ENCODE measurements around the gene CES3.
A peak's percentile ranks its signal among the peaks of the same experiment; 100 is the strongest.

CES3 gene, protein sequence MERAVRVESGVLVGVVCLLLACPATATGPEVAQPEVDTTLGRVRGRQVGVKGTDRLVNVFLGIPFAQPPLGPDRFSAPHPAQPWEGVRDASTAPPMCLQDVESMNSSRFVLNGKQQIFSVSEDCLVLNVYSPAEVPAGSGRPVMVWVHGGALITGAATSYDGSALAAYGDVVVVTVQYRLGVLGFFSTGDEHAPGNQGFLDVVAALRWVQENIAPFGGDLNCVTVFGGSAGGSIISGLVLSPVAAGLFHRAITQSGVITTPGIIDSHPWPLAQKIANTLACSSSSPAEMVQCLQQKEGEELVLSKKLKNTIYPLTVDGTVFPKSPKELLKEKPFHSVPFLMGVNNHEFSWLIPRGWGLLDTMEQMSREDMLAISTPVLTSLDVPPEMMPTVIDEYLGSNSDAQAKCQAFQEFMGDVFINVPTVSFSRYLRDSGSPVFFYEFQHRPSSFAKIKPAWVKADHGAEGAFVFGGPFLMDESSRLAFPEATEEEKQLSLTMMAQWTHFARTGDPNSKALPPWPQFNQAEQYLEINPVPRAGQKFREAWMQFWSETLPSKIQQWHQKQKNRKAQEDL

DNA sequence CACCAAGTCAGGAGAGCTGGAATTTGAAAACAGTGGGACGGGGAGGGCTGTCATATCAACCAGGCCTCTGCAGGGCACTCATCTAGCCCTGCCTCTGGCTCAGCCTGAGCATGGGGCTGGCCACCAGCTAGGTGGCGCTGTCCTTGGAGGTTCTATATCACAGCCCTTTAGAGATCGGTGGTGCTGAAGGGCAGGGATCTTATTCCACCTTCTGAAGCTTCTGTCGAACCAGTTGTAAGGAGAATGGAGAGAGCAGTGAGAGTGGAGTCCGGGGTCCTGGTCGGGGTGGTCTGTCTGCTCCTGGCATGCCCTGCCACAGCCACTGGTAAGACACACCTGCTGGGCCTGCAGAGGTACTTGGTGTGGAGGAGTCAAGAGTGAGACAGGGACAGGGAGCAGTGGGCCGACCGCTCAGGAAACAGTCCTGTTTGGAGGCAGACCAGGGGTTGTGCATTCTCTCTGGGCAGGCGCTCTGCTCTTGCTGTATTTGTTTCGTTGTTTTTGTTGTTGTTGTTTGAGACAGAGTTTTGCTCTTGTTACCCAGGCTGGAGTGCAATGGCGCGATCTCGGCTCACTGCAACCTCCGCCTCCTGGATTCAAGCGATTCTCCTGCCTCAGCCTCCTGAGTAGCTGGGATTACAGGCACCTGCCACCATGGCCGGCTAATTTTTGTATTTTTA, at the start of gene CES3:
Gene CES3, plus strand, starts transcription at position 202 of the 680 bp plus-strand sequence. Its CDS starts 42 bp downstream, at position 244.
- DNase-seq (ENCODE audit: low read depth) = peak; percentile 31

DNA sequence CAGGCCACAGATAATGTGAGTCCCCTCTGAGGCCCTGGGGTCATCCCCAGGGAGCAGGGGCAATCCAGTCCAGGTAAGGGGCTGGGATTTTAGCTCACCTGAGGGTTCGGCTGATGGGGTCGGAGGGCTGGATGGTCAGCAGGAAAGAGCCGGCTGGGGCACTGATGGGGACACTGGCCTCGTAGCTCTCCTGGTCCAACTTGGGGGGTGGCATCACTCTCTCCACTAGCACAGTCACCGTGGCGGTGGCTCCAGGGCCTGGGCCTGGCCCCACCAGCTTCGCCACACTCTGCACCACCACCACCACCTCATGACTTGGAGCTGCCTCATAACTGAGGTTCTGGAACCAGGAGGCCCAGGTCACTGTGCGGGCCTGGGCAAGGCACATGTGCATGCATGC, 49.3 kb upstream of the CES3 start:
- DNase-seq (ENCODE audit: low read depth) = no peak

DNA sequence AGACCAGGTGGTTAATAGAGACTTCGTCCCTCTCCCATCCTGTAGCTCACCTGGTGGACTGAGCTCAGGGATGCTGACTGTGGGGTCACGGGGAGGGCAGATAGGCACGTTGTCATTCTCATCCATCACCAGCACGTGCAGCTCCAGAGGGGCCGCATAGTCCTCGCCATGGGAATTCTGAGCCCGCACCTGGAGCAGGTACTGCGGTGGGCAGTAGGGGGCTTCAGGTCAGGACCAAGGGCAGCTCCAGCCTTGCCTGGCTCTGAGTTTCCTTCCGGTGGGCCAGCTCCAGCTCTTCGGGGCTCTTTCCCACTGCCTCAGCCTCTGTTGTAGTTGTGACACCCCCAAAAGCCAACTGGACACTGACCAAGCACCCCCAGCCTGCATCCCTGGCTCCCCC, 48.0 kb upstream of the CES3 start:
- no peak for DNase-seq (ENCODE audit: low read depth)

DNA sequence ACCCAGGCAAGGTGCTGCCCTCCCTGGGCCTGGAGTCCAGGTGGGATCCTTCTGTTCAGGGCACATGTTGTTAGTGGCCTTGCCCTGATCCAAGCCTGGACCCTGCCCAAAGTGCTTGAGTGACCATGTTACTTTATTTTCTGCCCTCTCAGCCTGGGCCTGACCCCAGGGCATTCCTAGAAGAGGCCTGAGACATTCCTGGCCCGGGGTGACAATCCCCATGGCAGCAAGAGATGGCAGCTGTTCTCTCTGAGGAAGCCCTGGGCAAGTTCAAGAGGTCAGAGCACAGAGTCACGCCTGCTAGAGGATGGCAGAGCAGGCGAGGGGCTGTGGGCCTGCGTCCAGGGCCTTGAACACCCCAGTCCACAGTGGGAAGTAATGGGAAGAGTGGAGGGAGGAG, 47.4 kb upstream of the CES3 start:
- no peak for DNase-seq (ENCODE audit: low read depth)

DNA sequence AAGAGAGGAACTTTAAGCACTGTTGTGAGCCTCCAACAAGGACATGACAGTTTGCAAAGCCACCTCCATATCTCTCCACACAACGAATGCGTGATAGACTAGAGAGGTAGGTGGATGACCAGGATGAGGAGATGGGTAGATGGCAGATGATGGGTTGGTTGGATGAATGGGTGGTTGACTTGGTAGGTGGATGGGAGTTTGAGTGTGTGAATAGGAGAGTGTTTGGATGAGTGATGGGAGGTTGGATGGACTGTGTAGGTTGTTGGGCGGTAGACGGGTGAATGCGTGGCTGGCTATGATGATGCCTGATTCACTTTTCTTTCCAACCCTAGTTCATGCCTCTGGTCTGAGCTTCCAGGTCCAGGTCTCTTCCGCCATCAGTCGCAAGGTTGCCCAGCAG, 46.5 kb upstream of the CES3 start:
- DNase-seq (ENCODE audit: low read depth) = no peak

DNA sequence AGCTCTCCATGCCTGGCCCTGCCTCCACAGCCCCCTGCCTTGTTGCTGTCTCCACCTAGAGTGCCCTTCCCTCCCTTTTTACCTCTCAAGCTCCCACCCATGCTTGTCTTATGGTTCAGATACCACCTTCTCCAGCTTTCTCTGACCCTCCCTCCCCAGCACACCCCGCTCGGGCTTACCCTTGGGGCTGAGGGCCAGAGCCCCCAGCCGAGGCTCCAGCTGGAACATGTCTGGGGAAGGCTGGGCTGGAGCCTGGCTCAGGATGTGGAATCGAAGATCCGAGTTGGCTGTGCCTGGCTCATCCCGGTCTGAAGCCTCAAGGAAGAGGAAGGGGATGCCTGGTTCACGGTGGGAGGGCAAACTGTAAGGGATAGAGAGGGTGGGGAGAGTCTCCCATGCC, 46.0 kb upstream of the CES3 start:
- DNase-seq (ENCODE audit: low read depth) = no peak

DNA sequence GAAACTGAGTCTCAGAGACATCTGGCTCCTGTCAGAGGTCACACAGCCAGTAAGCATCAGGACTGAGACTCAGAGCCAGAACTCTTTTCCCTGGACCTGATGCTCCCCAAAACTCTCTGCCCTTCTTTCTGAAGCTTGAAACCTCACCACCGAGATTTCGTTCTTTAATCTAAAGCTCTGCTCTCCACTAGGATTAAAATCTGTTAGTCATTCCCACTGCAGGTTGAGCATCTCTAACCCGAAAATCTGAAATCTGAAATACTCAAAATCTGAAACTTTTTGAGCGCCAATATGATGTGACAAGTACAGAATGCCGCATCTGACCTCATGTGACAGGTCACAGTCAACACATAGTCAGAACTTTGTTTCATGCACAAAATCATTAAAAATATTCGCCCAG, 44.5 kb upstream of the CES3 start:
- DNase-seq (ENCODE audit: low read depth) = no peak

DNA sequence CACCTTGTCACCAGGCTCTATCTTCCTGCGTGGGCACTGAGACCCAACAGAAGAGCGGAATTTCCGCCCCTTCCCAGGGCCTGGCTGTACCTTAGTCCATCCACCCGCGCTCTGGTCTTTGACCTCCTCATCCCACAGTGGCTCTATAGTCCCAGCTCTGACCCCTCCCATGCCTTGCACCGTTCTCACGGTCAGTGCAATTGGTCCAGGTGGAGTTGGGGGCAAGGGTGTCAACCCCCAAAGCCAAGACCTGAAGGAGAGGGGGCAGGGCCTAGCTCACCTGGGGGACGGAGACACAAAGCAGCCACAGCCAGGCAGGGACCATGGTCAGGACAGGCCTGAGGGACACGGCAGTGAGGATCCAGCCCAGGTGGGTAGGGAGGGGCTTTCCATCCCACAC, 43.3 kb upstream of the CES3 start:
- no peak for DNase-seq (ENCODE audit: low read depth)

DNA sequence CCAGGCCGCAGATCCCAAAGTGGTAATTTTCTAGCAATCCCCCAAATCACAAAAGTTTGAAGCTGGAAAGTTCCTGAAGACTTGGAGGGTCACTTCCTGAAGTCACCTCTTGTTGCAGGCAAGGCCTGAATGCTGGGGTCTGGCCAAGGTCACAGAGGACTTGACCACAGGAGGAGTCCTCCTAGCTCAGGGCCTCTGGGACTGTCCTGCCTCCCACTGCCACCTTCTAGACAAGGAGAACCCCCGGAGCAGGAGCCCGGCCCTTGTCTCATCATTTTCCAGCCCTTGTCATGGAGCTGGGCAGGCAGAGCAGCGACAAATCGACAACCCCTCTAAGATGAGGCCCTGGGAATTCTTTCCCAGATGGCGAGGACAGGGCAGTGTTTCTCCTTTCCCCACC, 42.7 kb upstream of the CES3 start:
- no peak for DNase-seq (ENCODE audit: low read depth)

DNA sequence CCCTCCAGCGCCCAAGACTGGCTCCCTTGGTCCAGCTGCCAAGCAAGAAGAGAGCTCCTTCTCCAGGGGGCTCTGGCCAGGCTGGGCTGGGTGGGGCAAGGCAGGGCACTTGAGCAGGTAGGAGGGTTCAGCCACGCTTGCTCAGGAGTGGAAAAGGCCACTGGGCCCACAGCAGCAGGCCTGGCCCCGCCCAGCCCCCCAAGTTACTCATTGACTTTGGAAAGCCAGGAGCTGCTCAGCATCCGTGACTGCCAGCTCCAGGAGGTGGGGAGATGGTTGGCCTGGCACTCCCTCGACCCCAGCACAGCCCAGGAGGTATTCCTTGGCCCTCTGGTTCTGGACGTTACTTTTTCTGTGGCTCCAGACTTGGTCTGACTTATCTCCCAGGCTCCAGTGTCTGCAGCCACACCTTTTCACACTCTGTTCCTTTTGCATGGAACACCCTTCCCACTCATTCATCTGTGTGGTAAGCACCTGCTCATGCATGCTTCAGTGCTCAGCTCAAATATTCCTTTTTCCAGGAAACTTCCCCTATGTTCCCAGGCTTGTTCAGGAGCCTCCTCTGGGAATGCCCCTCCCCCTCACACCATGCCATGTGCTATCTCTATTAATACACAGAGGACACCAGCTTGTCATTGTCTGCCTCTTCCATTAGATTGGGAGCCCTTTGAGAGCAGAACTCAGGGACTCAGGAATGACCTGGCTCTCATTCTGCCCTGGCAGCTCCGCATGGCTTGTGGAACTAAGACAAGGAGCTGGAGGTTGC, 42.1 kb upstream of the CES3 start, which contains the start of gene CDH16:
Gene CDH16, minus strand, starts transcription at position 83 of the 766 bp plus-strand sequence. CDS start 820 bp downstream, outside the sequence.
- no peak for DNase-seq (ENCODE audit: low read depth)

DNA sequence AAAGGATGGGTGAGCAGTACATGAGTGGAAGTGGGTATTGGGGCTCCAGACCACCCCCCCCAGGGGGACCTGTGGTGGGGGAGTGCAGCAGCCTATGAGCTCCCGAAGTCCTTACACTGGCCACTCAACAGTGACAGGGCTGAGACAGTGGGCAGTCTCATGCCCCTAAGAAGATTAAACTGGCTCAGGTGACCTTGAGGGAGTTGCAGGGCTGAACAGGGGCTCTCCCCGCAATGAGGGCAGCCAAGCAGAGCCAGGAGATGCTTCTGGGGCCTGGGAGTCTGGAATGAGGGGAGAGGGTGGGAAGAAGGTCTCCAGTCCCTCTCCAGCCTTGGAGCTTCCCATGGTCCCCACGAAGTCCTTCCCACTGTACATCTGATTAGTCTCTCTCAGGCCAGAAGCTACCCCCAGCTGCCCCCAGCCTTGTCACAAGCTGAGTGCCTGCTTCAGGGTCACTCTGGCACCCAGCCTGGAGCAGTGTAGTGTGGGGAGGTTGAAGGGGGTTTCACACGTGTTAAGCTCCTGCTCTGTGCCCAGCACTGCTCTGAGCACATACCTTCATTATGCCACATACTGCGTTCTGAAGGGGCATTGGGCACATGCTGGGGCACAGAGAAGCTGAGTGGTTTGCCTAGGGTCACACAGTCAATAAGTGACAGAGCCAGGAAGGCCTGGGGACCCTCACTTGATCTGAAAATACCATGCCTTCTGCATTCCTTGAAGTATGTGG, 41.3 kb upstream of the CES3 start:
- DNase-seq (ENCODE audit: low read depth) = no peak

DNA sequence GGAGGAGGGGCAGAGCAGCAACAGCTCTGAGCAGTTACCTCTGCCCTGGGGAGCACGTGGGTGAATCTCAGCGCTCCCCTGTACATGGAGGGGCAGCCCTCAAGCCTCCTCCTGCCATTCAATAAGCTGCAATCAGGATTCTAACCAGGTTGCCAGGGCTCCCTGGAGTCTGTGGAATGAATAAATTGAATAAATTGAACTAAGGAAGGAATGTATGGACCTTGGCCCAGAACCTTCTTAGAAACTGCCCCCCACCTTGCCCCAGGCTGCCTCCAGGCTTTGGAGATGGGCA, 40.8 kb upstream of the CES3 start:
- no peak for DNase-seq (ENCODE audit: low read depth)

DNA sequence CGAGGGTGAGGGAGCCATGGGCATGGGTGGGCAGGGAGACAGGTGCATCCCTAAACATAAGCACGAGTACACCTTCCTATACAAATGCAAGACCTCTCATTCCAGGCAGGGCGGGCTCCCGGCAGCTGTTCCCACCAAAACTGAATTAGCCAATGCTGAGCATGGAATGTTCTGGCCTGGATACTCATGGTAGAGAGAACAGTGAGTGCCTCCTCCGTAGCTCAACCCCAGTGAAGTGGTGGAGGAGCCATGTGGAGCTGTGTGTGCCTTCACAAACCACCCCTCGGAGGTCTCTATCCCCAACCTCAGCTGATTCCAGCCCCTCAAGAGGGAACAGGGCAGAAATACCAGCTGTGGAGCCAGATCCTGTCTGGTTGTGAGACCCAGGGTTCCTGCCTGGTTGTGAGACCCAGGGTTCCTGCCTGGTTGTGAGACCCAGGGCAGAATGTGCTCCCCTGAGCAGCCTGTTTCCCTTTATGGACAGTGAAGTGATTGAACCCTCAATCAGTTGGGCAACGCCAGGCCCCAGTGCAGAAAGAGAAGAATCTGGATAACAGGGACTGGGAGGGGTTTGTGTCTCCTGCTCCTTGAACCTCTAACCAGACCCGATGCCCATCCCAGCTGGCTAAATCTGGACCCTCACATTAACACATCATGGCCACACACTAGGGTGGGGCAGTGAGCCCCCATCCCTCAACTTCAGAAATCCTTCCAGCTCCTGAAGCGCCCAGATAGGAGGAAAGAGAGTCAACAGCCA, 40.0 kb upstream of the CES3 start:
- DNase-seq (ENCODE audit: low read depth) = no peak

DNA sequence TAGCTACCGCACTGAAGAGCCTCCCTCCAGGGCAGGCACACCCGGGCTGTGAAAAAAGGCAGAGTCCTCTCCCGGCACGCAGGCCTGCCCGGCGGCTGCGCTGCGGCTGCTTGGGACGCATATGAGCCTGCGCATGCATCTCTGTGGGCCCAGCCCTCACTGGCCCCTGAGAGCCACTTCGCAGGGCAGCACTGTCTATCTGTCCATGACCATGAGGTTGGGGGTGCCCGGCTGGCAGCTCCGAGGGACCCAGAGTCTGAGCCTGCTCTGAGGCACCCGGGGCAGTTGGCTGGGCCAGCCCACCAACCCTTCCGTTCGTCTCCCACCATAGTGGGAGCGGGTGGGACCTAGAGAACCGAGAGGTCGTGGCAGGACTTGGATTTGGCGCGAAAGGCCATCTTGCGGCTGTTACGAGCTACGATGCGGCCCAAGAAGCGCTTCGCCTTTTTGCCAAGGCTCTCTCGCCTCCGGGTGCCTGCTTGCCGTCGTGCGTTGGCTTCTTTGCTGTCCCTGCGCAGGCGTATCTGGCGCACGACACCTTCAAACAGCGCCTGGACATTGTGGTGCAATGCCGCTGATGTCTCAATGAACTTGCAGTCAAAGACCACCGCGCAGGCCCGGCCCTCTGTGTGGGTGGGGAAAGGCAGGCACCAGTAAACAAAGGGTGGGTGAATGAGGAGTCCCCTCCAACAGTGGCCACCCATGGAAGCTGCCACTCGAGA, 39.2 kb upstream of the CES3 start:
- no peak for DNase-seq (ENCODE audit: low read depth)

DNA sequence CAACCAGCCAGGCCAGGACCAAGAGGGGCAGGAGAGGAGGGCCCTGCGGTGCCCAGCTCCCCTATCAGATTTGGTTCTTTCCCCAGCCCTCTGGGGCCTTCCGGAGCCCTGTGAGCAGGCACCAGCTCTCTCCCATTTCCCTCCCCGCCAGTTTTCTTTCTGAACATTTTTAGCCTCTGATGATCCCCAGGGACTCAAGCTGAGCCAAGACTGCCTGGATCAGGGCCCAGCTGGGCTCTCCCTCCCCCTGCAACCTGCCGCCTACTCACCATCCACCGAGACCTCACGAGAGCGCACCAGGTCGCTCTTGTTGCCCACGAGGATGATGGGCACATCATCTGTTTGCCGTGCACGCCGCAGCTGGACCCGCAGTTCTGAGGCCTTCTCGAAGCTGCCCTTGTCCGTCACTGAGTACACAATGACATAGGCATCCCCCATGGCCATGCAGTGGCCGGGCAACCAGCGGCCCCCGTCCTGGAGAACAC, 37.8 kb upstream of the CES3 start:
- no peak for DNase-seq (ENCODE audit: low read depth)

DNA sequence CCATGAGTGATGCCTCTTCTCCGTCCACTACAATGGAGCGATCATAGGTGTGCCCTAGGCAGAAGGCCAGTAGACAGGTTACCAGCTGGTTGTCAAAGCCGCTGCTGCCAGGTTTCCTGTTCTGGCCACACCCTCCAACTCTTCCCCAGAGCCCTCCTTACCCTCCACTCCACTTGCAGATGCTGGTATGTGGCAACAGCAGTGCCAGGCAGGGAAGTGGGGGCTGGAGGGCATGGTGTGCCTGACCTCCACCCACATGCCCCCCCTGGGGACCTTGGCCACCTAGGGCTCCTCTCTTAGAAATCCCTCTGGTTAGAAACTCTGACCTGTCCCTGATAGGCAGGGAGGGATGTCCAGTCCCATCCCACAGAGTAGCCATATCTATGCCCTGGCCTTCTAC, 37.2 kb upstream of the CES3 start:
- no peak for DNase-seq (ENCODE audit: low read depth)

DNA sequence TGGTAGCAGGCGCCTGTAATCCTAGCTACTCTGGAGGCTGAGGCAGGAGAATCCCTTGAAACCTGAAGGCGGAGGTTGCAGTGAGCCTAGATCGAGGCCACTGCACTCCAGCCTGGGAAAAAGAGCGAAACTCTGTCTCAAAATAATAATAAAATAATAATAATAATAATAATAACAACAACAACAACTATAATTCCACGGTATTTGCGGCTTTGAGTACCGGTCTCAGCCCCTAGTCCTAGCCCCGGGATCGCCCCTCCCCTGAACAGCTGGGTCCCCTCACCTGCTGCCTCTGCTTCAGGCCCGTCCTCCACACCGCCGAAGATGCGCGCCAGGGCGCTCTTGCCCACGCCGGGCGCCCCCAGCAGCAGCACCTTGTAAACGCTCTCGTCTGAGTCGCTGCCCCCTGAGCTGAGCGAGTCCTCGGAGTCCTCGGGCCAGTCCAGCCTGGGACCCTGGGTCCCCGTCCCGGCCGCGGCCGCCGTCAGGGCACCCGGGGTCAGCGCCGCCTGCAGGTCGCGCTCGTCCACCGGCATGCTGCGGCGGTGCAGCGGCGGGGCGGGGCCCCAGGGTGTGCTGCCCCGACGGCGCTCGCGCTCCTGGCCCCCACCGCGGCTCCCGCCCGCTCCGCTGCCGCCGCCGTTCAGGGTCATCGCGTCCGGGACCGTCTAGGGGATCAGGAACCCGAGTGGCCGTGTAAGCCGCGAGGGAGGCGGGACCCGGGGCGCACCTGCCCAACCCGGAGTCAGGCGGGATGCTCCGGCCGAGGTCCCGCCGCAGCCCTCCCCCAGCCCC, 36.3 kb upstream of the CES3 start:
- peak; percentile 25 for DNase-seq (ENCODE audit: low read depth)

DNA sequence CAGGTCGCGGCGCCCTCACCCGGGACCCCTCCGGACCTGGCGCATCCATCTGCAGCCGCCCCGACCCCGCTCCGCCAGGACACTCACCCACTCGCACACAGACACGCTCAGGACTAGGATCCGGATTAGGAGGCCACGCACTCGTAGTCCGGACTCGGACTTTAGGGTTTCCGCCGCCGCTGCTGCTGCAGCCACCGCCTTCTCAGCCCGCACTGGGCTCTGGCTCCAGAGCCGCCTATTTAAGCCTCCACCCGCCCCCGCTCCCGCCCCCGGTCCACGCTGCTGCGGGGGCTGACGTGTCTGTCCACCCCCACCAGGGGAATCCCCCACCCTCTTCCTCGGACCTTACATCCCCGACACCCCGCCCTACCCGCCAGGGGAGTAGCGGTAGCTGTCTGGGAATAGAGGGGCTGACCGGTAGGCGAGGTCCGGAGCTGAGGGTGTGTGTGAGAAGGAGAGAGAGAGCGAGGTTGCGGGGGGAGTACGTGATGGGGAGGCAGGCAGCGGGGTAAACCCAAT, 35.7 kb upstream of the CES3 start, which contains the start of gene RRAD:
Gene RRAD, minus strand, starts transcription at position 214 of the 519 bp plus-strand sequence. CDS start 356 bp downstream, outside the sequence.
- DNase-seq (ENCODE audit: low read depth) = no peak

Measured in activated T-helper 9 cell treated with anti-CD3 and anti-CD28 coated beads, Interleukin-2, amount 50 U/mL, for 16 hours (primary cell).